Measurements from ENCODE around the gene PDCD2.

The PDCD2 gene

GRCh38 chr6:170561555-170561954, 22.9 kb downstream of the PDCD2 start:
- no peak overlapping the region for H3K4me3 ChIP-seq (ENCODE audit: low read length)
- DNase-seq (ENCODE audit: low read depth) = no peak
- TF ChIP-seq CTCF (conservative IDR thresholded peaks at IDR 0.05; ENCODE audit: low read length) = no peak

- no peak for TF ChIP-seq CTCF (conservative IDR thresholded peaks at IDR 0.05; ENCODE audit: low read length)
- DNase-seq (ENCODE audit: low read depth) = no peak
- peak overlapping the region; percentile 96 for H3K4me3 ChIP-seq (ENCODE audit: low read length)
These were observed 29.1 kb downstream of the PDCD2 start for GRCh38 chr6:170555305-170555704.

GRCh38 chr6:170554796-170555137, 29.7 kb downstream of the PDCD2 start:
- no peak for TF ChIP-seq CTCF (conservative IDR thresholded peaks at IDR 0.05; ENCODE audit: low read length)
- DNase-seq (ENCODE audit: low read depth) = no peak
- H3K4me3 ChIP-seq (ENCODE audit: low read length) = peak overlapping the region; percentile 96

- TF ChIP-seq CTCF (conservative IDR thresholded peaks at IDR 0.05; ENCODE audit: low read length) = no peak
- DNase-seq (ENCODE audit: low read depth) = peak; percentile 99
- peak within 1 kb of the TSS; percentile 96 for H3K4me3 ChIP-seq (ENCODE audit: low read length)
These were observed 30.2 kb downstream of the PDCD2 start, which contains the start of gene TBP for GRCh38 chr6:170554013-170554795. Gene TBP, plus strand, starts transcription at chr6:170554369. Its CDS starts 2,661 bp downstream, at chr6:170557030.

- DNase-seq (ENCODE audit: low read depth) = peak; percentile 34
- H3K4me3 ChIP-seq (ENCODE audit: low read length) = peak overlapping the region; percentile 96
- no peak for TF ChIP-seq CTCF (conservative IDR thresholded peaks at IDR 0.05; ENCODE audit: low read length)
These were observed 30.9 kb downstream of the PDCD2 start for GRCh38 chr6:170553534-170554012.

- DNase-seq (ENCODE audit: low read depth) = peak; percentile 94
- TF ChIP-seq CTCF (conservative IDR thresholded peaks at IDR 0.05; ENCODE audit: low read length) = no peak
- peak within 1 kb of the TSS; percentile 96 for H3K4me3 ChIP-seq (ENCODE audit: low read length)
These were observed 31.5 kb downstream of the PDCD2 start, which contains the start of gene PSMB1 for GRCh38 chr6:170552765-170553533. Gene PSMB1, minus strand, starts transcription at chr6:170553307. Its CDS starts 65 bp downstream, at chr6:170553242.
